Mucosa of descending colon (tissue), 3 donors: ENCODE results near the gene RPS29. TPM values are rescaled to one million over a fixed set of nuclear protein-coding genes. Genes with fewer than 3 reads are reported as not detected.

Experiments
- ATAC-seq: fragments of 200-7000 bp; cut with Tn5 transposase; one replicate; pipeline ENCODE4 v1.9.1; 2020; ENCODE audit warnings: mild to moderate bottlenecking, moderate library complexity
- DNase-seq, 3 donors: peaks; one replicate each; pipeline ENCODE4 v3.0.0-alpha.2; 2020
- H3K36me3 ChIP-seq: fragments of 200-600 bp; one replicate; pipeline ENCODE4 v1.8.0; 2021; ENCODE audit warnings: low read depth, mild to moderate bottlenecking
- H3K4me1 ChIP-seq: fragments of 200-600 bp; one replicate; pipeline ENCODE4 v1.8.0; 2021; ENCODE audit warnings: low read depth, mild to moderate bottlenecking
- H3K4me3 ChIP-seq: fragments of 200-600 bp; one replicate; pipeline ENCODE4 v1.8.0; 2021; ENCODE audit warnings: mild to moderate bottlenecking
- H3K9me3 ChIP-seq: fragments of 200-600 bp; one replicate; pipeline ENCODE4 v1.8.0; 2021; ENCODE audit warnings: mild to moderate bottlenecking
- intact Hi-C, 2 donors: fragments of 100-400 bp; cut with DNase I in 1 of 2; cut with micrococcal nuclease in 1 of 2; formaldehyde crosslinking; loops; one replicate each; pipeline versions ENCODE4 v1.11.0 to v1.11.1; 2022; cut with DNase I, micrococcal nuclease
- long read RNA-seq, 2 donors: library from polyadenylated mRNA; unstranded; transcript quantifications; one replicate each; pipeline ENCODE4 v2.0.0, GENCODE V29; 2019 to 2021
- total RNA-seq, 3 donors: library from RNA; stranded (reverse); fragmentation: NEBNext Ultra II Directional in 2 of 3; extraction: Animal tissue kit (Norgen Biotek cat#: 25700) in 2 of 3; gene quantifications; one replicate each; pipeline versions ENCODE4 v1.2.1 to v1.2.4, GENCODE V29; 2021 to 2023
- TF ChIP-seq, protein P1 (sequence below): fragments of 200-600 bp; IDR thresholded peaks from one replicate; pipeline ENCODE4 v1.8.0; 2022; ENCODE audit warnings: antibody characterized with exemption, mild to moderate bottlenecking
- donor health status: DM: no; HTN: no; CAD: no; lungs with moderate emphysema.
- donor health status: DM: no; HTN: no; CAD: no.
- donor health status: DM: no; HTN: yes; CAD: no.

Gene RPS29
- 1,000 to 10,000 TPM; 1,102 to 1,301 (median 1,154) TPM for total RNA-seq
- long read RNA-seq, donor 1, full-length matches to known transcripts: 206 of 228 reads
- long read RNA-seq, donor 1, partial matches to known transcripts: 0 of 228 reads
- long read RNA-seq, donor 1, other reads (novel, unspliced or antisense): 22 of 228 reads
- long read RNA-seq, donor 2, full-length matches to known transcripts: 71 of 73 reads
- long read RNA-seq, donor 2, partial matches to known transcripts: 1 of 73 reads
- long read RNA-seq, donor 2, other reads (novel, unspliced or antisense): 1 of 73 reads

GRCh38 chr14:49585803-49586672 is at the start of gene RPS29:
TSS of gene RPS29 (minus strand) at chr14:49586380. CDS start at chr14:49586346, 34 bp downstream.
- TF ChIP-seq, protein P1, sequence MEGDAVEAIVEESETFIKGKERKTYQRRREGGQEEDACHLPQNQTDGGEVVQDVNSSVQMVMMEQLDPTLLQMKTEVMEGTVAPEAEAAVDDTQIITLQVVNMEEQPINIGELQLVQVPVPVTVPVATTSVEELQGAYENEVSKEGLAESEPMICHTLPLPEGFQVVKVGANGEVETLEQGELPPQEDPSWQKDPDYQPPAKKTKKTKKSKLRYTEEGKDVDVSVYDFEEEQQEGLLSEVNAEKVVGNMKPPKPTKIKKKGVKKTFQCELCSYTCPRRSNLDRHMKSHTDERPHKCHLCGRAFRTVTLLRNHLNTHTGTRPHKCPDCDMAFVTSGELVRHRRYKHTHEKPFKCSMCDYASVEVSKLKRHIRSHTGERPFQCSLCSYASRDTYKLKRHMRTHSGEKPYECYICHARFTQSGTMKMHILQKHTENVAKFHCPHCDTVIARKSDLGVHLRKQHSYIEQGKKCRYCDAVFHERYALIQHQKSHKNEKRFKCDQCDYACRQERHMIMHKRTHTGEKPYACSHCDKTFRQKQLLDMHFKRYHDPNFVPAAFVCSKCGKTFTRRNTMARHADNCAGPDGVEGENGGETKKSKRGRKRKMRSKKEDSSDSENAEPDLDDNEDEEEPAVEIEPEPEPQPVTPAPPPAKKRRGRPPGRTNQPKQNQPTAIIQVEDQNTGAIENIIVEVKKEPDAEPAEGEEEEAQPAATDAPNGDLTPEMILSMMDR: no peak
- DNase-seq (peak; percentile 98 to 99 (median 98)), ATAC-seq (peak; percentile 96)
- intact Hi-C loops: no loop called here
- Histone ChIP-seq H3K9me3 (no peaks in the 10 kb centered on the region), H3K36me3 (peaks cover 4% of the 10 kb centered on the region), H3K4me3 (peak within 1 kb of the TSS; percentile 91), H3K4me1 (peaks cover 14% of the 10 kb centered on the region)

DNA sequence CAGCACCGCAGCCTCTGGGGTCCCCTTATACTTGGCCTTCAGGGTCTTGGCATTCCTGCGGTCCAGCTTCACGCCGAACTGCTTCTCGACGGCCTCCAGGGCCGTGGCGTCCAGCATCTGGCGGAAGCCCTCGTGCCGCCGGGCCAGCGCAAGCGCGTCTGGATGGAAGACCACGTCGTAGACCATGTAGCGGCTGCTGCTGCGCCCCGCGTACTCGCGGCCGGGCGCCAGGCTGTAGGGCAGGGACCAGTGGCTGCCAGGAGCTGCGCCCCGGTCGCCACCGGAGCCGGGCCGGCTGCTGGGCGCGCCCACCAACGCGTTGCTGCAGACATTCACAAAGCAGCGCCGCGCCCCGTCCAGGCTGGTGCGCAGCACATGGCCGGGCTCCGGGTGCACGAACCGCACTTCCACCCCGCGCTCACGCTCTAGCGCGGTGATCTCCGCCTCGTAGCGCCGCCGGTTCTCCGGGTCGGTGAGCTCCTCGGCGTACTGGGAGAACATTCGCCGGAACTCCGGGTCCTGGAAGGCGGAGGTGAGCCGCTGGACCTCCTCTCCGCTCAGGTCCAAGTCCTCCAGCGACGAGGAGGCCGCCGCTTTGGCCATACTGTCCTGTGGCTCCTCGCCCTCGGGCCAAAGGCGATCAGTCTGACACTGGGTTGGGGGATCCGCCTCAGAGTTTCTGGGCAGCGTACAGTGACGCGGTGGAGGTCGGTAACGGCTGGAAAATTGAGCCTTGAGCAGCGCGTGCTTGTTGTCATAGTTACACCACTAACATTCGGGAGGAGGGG is 48.6 kb upstream of the RPS29 start, which contains the start of gene DNAAF2:
DNAAF2 (minus strand) TSS at position 698 of the 788 bp plus-strand sequence; CDS start at position 603, 95 bp downstream.
- intact Hi-C loops: loop anchor here (5.0 to 10.0 kb wide), 2 partner anchors 130 to 133 kb away; partner anchors contain the start of gene KLHDC2 (in 2 of the 2)
- Histone ChIP-seq H3K4me3 (peak within 1 kb of the TSS; percentile 96), H3K4me1 (peaks cover 9% of the 10 kb centered on the region), H3K36me3 (no peaks in the 10 kb centered on the region), H3K9me3 (no peaks in the 10 kb centered on the region)
- ATAC-seq (peak; percentile 70), DNase-seq (peak; percentile 75 to 85 (median 82))
- TF ChIP-seq, protein P1: no peak

DNA sequence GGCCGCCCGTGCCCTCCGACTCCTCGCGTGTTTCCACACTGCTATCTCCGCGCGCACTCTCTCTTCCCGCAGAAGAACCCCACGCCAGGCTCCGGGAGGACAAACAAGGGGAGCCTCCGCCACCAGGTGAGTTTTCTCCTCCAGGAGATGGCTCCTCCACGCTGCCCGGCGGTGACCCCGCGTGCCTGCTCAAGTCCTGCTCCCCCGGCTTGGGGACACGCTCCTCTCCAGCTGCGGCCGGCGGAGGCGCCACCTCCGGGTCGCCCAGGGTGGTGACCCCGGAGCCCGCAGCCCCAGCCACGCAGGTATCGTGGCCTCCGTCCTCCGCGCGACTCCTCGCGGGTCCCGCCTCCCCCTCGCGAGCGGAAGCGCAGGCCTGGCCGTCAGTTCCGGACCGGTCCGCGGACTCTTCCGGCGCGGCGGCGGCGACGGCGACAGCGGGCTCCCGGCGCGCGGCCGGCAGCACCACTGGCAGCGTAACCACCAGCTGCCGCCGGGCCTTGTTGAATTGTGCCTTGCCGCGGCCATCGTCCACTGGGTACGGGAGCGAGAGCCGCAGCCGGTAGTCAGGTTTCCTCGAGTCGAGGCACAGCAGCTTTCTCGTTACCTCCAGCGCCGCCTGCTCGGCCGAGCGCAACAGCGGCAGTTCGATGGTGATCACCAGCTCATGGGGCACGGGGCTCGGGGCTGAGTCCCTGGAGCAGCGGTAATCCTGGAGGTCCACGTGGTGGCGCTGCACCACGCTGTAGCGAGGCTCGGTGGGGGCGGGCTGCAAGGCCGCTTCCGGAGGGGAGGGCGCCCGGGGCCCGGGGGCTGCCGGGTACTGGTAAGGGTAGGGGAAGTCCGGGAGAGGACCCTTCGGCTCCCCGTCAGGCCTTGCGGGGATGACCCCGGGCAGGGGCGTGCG is 47.7 kb upstream of the RPS29 start:
- intact Hi-C loops: loop anchor here (5.0 to 10.0 kb wide), 2 partner anchors 131 to 133 kb away; partner anchors contain the start of gene KLHDC2 (in 2 of the 2)
- peak; percentile 93 for ATAC-seq
- TF ChIP-seq, protein P1: peak; percentile 86
- Histone ChIP-seq H3K36me3 (no peaks in the 10 kb centered on the region), H3K4me1 (peaks cover 9% of the 10 kb centered on the region), H3K4me3 (peak overlapping the region; percentile 96), H3K9me3 (no peaks in the 10 kb centered on the region)
- DNase-seq: peak; percentile 88 to 97 (median 94)

DNA sequence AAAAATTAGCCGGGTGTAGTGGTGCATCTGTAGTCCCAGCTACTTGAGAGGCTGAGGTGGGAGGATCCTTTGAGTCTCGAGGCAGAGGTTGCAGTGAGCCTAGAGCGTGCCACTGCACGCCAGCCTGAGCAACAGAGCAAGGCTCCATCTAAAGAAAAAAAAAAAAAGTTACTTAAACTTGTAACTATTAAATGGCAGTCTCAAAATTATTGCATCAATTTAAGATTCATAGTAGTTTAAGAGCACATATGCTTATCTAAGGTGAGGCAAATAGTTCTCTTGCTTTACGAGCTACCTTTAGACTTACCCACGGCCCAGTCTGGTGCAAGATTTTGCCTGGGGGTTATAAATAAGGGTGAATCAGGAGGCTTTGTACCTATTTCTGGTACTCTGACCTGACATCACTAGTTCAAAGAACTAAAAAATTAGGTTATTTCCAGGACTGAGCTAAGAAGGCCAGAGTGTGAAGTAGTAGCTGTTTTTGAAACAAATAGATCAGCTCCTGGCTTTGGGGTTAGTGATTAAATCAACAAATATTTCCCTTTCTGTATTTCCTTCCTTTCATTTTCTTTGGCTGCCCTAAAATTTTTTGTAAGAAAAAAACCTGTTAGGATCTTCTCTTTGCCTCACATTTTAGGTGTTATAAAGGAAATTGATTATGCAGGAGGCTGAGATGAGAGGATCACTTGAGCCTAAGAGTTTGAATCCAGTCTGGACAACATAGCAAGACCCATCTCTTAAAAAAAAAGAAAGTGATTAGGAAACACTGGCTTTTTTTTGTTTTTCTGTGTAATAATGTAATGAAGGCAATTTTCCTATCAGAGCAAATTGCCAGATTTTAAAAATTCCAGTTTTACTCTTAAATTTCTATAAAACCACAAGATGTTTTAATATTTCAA is 38.0 kb upstream of the RPS29 start:
- DNase-seq (peak in 1 of 3 donors; percentile 21), ATAC-seq (peak; percentile 37)
- intact Hi-C loops: no loop called here
- TF ChIP-seq, protein P1: no peak
- peaks cover 31% of the 10 kb centered on the region for H3K4me1 ChIP-seq
- H3K4me3 ChIP-seq: no peak overlapping the region
- H3K36me3 ChIP-seq: no peaks in the 10 kb centered on the region
- no peaks in the 10 kb centered on the region for H3K9me3 ChIP-seq
